ENCODE data around the gene CDC42BPA. TPM values are rescaled to one million over a fixed set of nuclear protein-coding genes. Genes with fewer than 3 reads are reported as not detected.

The CDC42BPA gene
- total and polyA plus RNA-seq, 12 donors = 7.4 to 73.8 (median 37.2) TPM

- TF ChIP-seq POLR2A (IDR thresholded peaks at IDR 0.05) = no peak
- no peak for TF ChIP-seq CTCF (IDR thresholded peaks at IDR 0.05)
- Histone ChIP-seq H3K27me3 (no peaks in the 10 kb centered on the region), H3K27ac (no peak overlapping the region), H3K9me3 (replicated peaks in 1 of 3) (no peaks in the 10 kb centered on the region), H3K36me3 (replicated peaks in 1 of 2) (no peaks in the 10 kb centered on the region), H3K4me3 (no peak overlapping the region), H3K4me1 (replicated peaks in 1 of 2) (peaks cover 12 to 28% of the 10 kb centered on the region in 2 donors)
- no peak for DNase-seq
- intact Hi-C loops (cut with DNase I) = loop anchor here in 1 of 2 donors (10.0 kb wide), 1 partner anchor 122 kb away; no protein-coding TSS in a partner anchor
- 88 to 96% (median 91%) methylated on average over 6 of the region's 6 CpGs for WGBS, 4 donors
Observed at GRCh38 chr1:227312361-227313025, 5.8 kb downstream of the CDC42BPA start.

DNA sequence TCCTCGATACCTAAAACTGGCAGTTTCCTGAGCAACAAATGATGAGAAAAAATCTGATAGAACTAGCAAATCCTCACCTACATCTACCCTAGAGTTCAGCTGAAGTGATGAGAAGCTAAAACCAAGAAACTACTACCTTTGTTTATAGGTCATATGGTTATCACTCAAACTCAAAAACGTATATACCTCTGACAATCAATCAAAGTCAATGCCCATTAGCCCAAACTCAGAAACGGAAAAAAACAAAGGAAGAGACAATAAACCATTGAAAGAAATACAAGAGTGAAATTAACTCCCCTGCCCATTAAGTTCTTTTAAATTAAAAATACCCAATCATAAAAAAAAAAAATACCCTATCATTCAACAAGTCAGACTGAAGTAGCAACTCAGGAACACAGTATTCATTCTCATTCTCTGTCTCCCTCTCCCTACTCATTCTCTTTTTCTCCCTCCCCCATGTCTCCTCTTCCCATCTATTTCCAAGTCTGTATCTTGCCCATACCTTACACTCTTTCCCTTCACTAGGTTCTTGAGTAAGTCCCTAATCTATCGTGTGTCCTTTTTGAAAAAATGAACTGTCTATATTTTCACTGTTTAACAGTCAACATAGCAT, 6.8 kb downstream of the CDC42BPA start:
- Histone ChIP-seq H3K27me3 (no peaks in the 10 kb centered on the region), H3K9me3 (replicated peaks in 1 of 3) (no peaks in the 10 kb centered on the region), H3K27ac (no peak overlapping the region), H3K36me3 (replicated peaks in 1 of 2) (no peaks in the 10 kb centered on the region), H3K4me1 (replicated peaks in 1 of 2) (peaks cover 6 to 28% of the 10 kb centered on the region in 2 donors), H3K4me3 (no peak overlapping the region)
- intact Hi-C loops (cut with DNase I) = loop anchor here in 1 of 2 donors (10.0 kb wide), 1 partner anchor 123 kb away; no protein-coding TSS in a partner anchor
- DNase-seq = no peak
- no peak for TF ChIP-seq CTCF (IDR thresholded peaks at IDR 0.05)
- TF ChIP-seq POLR2A (IDR thresholded peaks at IDR 0.05) = no peak
- 79 to 81% (median 80%) methylated on average over 4 of the region's 4 CpGs for WGBS, 4 donors

DNA sequence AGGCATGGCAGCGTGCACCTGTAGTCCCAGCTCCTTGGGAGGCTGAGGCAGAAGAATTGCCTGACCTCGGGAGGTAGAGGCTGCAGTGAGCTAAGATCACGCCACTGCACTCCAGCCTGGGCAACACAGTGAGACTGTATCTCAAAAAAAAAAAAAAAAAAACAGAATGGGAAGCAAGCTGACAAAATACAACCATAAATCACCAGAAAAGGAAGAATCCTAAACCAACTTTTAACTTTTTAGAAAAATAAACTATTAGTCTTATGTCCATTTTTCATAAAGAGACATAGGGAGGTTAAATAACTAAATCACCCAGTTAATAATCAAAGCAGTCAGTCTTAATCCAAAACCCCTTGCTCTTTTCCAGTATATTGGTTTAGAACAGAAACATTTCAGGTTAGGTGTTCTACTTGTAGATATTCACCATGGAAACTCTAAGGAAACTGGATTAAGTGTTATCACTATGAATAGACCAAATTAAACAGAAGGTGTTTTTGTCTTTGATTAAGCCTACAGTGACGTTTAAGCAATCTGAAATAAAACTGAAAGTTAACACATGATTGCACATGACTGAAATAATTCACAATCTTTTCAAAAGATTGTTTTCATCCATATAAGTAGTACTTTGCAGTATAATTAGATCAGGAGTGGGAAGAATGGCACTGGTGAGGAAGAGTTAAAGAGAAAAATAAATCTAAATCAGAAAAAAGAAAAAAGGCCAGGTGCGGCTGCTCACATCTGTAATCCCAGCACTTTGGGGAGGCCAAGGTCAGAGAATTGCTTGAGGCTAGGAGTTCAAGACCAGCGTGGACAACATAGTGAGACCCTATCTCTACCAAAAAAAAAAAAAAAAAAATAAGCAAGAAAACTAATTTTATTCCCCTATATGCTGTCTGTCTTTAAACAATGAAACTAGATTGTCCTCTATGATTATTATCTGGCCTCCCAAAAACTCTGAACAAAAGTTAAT, 9.6 kb downstream of the CDC42BPA start:
- WGBS, 4 donors = 60 to 68% (median 64%) methylated on average over 6 of the region's 6 CpGs
- H3K27ac ChIP-seq = no peak overlapping the region

More for the DNA sequence above, 9.6 kb downstream of the CDC42BPA start:
- Histone ChIP-seq H3K9me3 (replicated peaks in 1 of 3) (no peaks in the 10 kb centered on the region), H3K4me3 (no peak overlapping the region), H3K27me3 (no peaks in the 10 kb centered on the region), H3K36me3 (replicated peaks in 1 of 2) (no peaks in the 10 kb centered on the region), H3K4me1 (replicated peaks in 1 of 2) (peaks cover 6 to 22% of the 10 kb centered on the region in 2 donors)
- no peak for DNase-seq
- TF ChIP-seq CTCF (IDR thresholded peaks at IDR 0.05) (no peak), POLR2A (IDR thresholded peaks at IDR 0.05) (no peak)
- intact Hi-C loops (cut with DNase I) = loop anchor here in 1 of 2 donors (10.0 kb wide), 1 partner anchor 64 kb away; no protein-coding TSS in a partner anchor
